GM12878 (cell line): ENCODE data around the gene FGF10. TPM values are rescaled to one million over a fixed set of nuclear protein-coding genes. Genes with fewer than 3 reads are reported as not detected.

Experiments
- ATAC-seq: fragments of 200-7000 bp; cut with Tn5 transposase; 3 replicates; pipeline ENCODE4 v1.9.1; 2020; ENCODE audit warnings: mild to moderate bottlenecking, moderate library complexity
- BruUV-seq: library from RNA; stranded (reverse); fragments of 400-500 nt; replicated peaks from 2 replicates; lab custom pipeline; 2021; lab: Mats Ljungman, UMichigan
- CTCF ChIA-PET: fragments of 300-600 bp; sonication (Branson Sonifier 250); formaldehyde crosslinking; extraction: SDS; loops from one replicate; lab custom pipeline; 2021; ENCODE audit warnings: inconsistent platforms; lab: Yijun Ruan, JAX
- POLR2A ChIA-PET: fragments of 350-600 bp; formaldehyde crosslinking; extraction: SDS; loops from one replicate; lab custom pipeline; 2021; ENCODE audit warnings: inconsistent platforms; lab: Charles Lee
- RAD21 ChIA-PET: fragments of 300-600 bp; sonication (Branson Sonifier 250); formaldehyde crosslinking; loops from one replicate; lab custom pipeline; 2023; ENCODE audit warnings: antibody characterized with exemption; ENCODE audit not compliant: unreplicated experiment; lab: Charles Lee
- SMC1A ChIA-PET: fragments of 300-600 bp; sonication (Branson Sonifier 250); formaldehyde crosslinking; loops from one replicate; lab custom pipeline; 2023; ENCODE audit not compliant: unreplicated experiment, uncharacterized antibody; lab: Charles Lee
- DNase-seq: peaks from one replicate; pipeline ENCODE4 v3.0.0-alpha.2; 2011; ENCODE audit warnings: low read depth, low spot score
- FAIRE-seq: peaks from 3 replicates; lab custom pipeline; 2011; peaks lifted over from hg19 to GRCh38; lab: Jason Lieb, UNC
- H2AFZ ChIP-seq: 2 replicates; pipeline ENCODE4 v1.6.0; 2011; ENCODE audit warnings: low read depth, low read length, control low read depth; ENCODE audit not compliant: control insufficient read depth
- H3K27ac ChIP-seq: 2 replicates; pipeline ENCODE4 v1.5.1; 2011; ENCODE audit warnings: control low read depth; ENCODE audit not compliant: control insufficient read depth, insufficient read depth
- H3K27me3 ChIP-seq, 2 experiments: replicated peaks in 1 of 2; 2 replicates each; pipeline versions ENCODE4 v1.6.0 to v1.6.1; 2011; ENCODE audit warnings: low read length in 1 of 2; ENCODE audit not compliant: control insufficient read depth in 2 of 2, insufficient read depth in 2 of 2
- H3K36me3 ChIP-seq, 2 experiments: 2 replicates each; pipeline ENCODE4 v1.5.1; 2011; ENCODE audit warnings: low read length in 1 of 2; ENCODE audit not compliant: control insufficient read depth in 2 of 2, insufficient read depth in 2 of 2
- H3K4me1 ChIP-seq: 2 replicates; pipeline ENCODE4 v1.6.1; 2011; ENCODE audit warnings: mild to moderate bottlenecking, low read length, moderate library complexity, mixed read lengths; ENCODE audit not compliant: control insufficient read depth, insufficient read depth
- H3K4me2 ChIP-seq: 2 replicates; pipeline ENCODE4 v1.6.0; 2011; ENCODE audit warnings: control low read depth; ENCODE audit not compliant: control insufficient read depth, insufficient read depth
- H3K4me3 ChIP-seq: fragments of 200-600 bp; sonication (generic); 2 replicates; pipeline ENCODE4 v1.5.1; 2016
- H3K79me2 ChIP-seq: 2 replicates; pipeline ENCODE4 v1.6.0; 2011; ENCODE audit warnings: low read length; ENCODE audit not compliant: control insufficient read depth, insufficient read depth
- H3K9ac ChIP-seq: 2 replicates; pipeline ENCODE4 v1.8.0; 2011; ENCODE audit warnings: low read length, control low read depth, mixed read lengths; ENCODE audit not compliant: control insufficient read depth, insufficient read depth
- H3K9me3 ChIP-seq: replicated peaks from 3 replicates; pipeline ENCODE4 v1.5.1; 2011; ENCODE audit warnings: mild to moderate bottlenecking, low read length; ENCODE audit not compliant: control insufficient read depth, insufficient read depth
- H4K20me1 ChIP-seq: 2 replicates; pipeline ENCODE4 v1.6.0; 2011; ENCODE audit not compliant: control insufficient read depth, insufficient read depth
- EGR1 ChIP-seq, 2 experiments: IDR thresholded peaks; 1 replicate in 1 of 2; 2 replicates in 1 of 2; pipeline ENCODE4 v1.6.1; 2011 to 2012; ENCODE audit warnings: low read depth in 2 of 2, low read length in 2 of 2, borderline replicate concordance in 1 of 2, mild to moderate bottlenecking in 1 of 2, moderate library complexity in 1 of 2
- HCFC1 ChIP-seq: fragments of 150-350 bp; IDR thresholded peaks from 2 replicates; pipeline ENCODE4 v1.6.1; 2014; ENCODE audit warnings: low read length
- KDM1A ChIP-seq: fragments of 200-600 bp; sonication (generic); IDR thresholded peaks from 2 replicates; pipeline ENCODE4 v1.6.1; 2016; ENCODE audit warnings: borderline replicate concordance
- NR2C1 ChIP-seq: fragments of 450-650 bp; IDR thresholded peaks from 2 replicates; pipeline ENCODE4 v1.6.1; 2017; ENCODE audit warnings: antibody characterized with exemption, mild to moderate bottlenecking, moderate library complexity
- RCOR1 ChIP-seq: conservative IDR thresholded peaks from 2 replicates; pipeline ENCODE4 v1.6.1; 2012; ENCODE audit warnings: low read depth, low read length, improper control_type of control experiment
- SREBF2 ChIP-seq: IDR thresholded peaks from 2 replicates; pipeline ENCODE4 v1.6.1; 2012; ENCODE audit warnings: mild to moderate bottlenecking, low read length
- WGBS: methylation state at CpG from one replicate; pipeline ENCODE4 v1.1.6; 2016; ENCODE audit warnings: low lambda C conversion rate; ENCODE audit not compliant: insufficient replicate concordance, insufficient coverage; ENCODE audit errors: missing lambda C conversion rate; 5-methylcytosine and 5-hydroxymethylcytosine counted together
- in situ Hi-C: fragments of 300-500 bp; cut with MboI; formaldehyde crosslinking; loops from 9 replicates; pipeline ENCODE4 v1.14.3; 2018; ENCODE audit warnings: mixed read lengths
- intact Hi-C: fragments of 100-400 bp; cut with micrococcal nuclease; formaldehyde crosslinking; loops from one replicate; pipeline ENCODE4 v1.14.2; 2022; ENCODE audit not compliant: unreplicated experiment
- polyA plus RNA-seq, 11 experiments: library from polyadenylated mRNA; depleted of rRNA in 4 of 11; unstranded in 6 of 11; stranded (reverse) in 5 of 11; fragments of >200 nt; fragmentation: Nextera tagmentation in 4 of 11; fragmentation: Illumina TruSeq in 1 of 11; extraction: Ambion mirVana in 4 of 11; extraction: Trizol in 1 of 11; gene quantifications; 1 replicate in 1 of 11; 2 replicates in 10 of 11; pipeline versions ENCODE4 v1.2.1 to v1.2.3, GENCODE V29; 2011 to 2016; ENCODE audit warnings: inconsistent platforms in 2 of 11, missing spikeins in 2 of 11, low read depth in 1 of 11
- total RNA-seq, 4 experiments: library from RNA; depleted of rRNA in 3 of 4; stranded (reverse); fragments of >200 nt in 3 of 4; fragmentation: Illumina TruSeq in 1 of 4; extraction: Trizol in 1 of 4; gene quantifications; 2 replicates each; pipeline versions ENCODE4 v1.2.1 to v1.2.3, GENCODE V29; 2013 to 2021
- TF ChIP-seq, protein P1 (sequence below): fragments of 450-650 bp; conservative IDR thresholded peaks from 2 replicates; pipeline ENCODE4 v1.6.1; 2017; ENCODE audit warnings: mild to moderate bottlenecking, moderate library complexity
- TF ChIP-seq, protein P2 (sequence below): IDR thresholded peaks from 2 replicates; pipeline ENCODE4 v1.6.1; 2012; ENCODE audit warnings: mild to moderate bottlenecking, low read depth, low read length
- TF ChIP-seq, protein P3 (sequence below): fragments of 450-650 bp; IDR thresholded peaks from 2 replicates; pipeline ENCODE4 v1.6.1; 2017; ENCODE audit warnings: antibody characterized with exemption, mild to moderate bottlenecking, moderate library complexity
- TF ChIP-seq, protein P4 (sequence below): fragments of 450-650 bp; IDR thresholded peaks from 2 replicates; pipeline ENCODE4 v1.6.1; 2017; ENCODE audit warnings: mild to moderate bottlenecking, low read depth, inconsistent platforms; ENCODE audit not compliant: poor library complexity, severe bottlenecking

FGF10 gene
- total and polyA plus RNA-seq, 10 of the 15 experiments (the other 5 are each of a cell fraction or from before 2014, with no cell fraction given), result not detected

DNA sequence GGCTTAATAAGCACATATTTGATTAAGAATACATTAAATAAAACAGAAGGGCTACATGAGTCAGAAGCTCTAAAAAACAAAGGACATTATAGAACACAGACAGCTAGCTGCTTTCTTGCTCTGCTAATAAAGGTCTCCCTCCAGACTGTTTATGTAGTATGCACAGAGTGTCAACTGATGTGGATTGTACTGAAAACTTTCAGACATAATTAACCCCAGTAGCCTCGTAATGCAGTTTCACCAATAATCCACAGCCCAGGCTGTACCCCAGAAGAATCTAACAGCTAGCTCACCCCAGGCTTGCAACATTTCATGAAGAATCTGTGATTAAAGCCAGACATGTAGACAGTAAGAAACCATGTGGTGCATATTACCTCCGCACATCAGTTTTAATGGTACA, 30.8 kb downstream of the FGF10 start:
- Histone ChIP-seq H4K20me1 (no peaks in the 10 kb centered on the region), H3K27me3 (no peaks in the 10 kb centered on the region), H3K4me2 (no peak overlapping the region), H3K9me3 (no peaks in the 10 kb centered on the region), H3K9ac (no peak overlapping the region)
- in situ Hi-C loops, result no loop called here
- TF ChIP-seq, protein P1, sequence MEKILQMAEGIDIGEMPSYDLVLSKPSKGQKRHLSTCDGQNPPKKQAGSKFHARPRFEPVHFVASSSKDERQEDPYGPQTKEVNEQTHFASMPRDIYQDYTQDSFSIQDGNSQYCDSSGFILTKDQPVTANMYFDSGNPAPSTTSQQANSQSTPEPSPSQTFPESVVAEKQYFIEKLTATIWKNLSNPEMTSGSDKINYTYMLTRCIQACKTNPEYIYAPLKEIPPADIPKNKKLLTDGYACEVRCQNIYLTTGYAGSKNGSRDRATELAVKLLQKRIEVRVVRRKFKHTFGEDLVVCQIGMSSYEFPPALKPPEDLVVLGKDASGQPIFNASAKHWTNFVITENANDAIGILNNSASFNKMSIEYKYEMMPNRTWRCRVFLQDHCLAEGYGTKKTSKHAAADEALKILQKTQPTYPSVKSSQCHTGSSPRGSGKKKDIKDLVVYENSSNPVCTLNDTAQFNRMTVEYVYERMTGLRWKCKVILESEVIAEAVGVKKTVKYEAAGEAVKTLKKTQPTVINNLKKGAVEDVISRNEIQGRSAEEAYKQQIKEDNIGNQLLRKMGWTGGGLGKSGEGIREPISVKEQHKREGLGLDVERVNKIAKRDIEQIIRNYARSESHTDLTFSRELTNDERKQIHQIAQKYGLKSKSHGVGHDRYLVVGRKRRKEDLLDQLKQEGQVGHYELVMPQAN, result no peak
- TF ChIP-seq, protein P2, sequence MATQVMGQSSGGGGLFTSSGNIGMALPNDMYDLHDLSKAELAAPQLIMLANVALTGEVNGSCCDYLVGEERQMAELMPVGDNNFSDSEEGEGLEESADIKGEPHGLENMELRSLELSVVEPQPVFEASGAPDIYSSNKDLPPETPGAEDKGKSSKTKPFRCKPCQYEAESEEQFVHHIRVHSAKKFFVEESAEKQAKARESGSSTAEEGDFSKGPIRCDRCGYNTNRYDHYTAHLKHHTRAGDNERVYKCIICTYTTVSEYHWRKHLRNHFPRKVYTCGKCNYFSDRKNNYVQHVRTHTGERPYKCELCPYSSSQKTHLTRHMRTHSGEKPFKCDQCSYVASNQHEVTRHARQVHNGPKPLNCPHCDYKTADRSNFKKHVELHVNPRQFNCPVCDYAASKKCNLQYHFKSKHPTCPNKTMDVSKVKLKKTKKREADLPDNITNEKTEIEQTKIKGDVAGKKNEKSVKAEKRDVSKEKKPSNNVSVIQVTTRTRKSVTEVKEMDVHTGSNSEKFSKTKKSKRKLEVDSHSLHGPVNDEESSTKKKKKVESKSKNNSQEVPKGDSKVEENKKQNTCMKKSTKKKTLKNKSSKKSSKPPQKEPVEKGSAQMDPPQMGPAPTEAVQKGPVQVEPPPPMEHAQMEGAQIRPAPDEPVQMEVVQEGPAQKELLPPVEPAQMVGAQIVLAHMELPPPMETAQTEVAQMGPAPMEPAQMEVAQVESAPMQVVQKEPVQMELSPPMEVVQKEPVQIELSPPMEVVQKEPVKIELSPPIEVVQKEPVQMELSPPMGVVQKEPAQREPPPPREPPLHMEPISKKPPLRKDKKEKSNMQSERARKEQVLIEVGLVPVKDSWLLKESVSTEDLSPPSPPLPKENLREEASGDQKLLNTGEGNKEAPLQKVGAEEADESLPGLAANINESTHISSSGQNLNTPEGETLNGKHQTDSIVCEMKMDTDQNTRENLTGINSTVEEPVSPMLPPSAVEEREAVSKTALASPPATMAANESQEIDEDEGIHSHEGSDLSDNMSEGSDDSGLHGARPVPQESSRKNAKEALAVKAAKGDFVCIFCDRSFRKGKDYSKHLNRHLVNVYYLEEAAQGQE, result no peak
- TF ChIP-seq SREBF2 (no peak), EGR1 (IDR thresholded peaks at IDR 0.05; ENCODE audit: borderline replicate concordance in 1 of 2, low read depth in 2 of 2, low read length in 2 of 2) (no peak), KDM1A (no peak), RCOR1 (no peak), NR2C1 (no peak), HCFC1 (no peak)
- TF ChIP-seq, protein P3, sequence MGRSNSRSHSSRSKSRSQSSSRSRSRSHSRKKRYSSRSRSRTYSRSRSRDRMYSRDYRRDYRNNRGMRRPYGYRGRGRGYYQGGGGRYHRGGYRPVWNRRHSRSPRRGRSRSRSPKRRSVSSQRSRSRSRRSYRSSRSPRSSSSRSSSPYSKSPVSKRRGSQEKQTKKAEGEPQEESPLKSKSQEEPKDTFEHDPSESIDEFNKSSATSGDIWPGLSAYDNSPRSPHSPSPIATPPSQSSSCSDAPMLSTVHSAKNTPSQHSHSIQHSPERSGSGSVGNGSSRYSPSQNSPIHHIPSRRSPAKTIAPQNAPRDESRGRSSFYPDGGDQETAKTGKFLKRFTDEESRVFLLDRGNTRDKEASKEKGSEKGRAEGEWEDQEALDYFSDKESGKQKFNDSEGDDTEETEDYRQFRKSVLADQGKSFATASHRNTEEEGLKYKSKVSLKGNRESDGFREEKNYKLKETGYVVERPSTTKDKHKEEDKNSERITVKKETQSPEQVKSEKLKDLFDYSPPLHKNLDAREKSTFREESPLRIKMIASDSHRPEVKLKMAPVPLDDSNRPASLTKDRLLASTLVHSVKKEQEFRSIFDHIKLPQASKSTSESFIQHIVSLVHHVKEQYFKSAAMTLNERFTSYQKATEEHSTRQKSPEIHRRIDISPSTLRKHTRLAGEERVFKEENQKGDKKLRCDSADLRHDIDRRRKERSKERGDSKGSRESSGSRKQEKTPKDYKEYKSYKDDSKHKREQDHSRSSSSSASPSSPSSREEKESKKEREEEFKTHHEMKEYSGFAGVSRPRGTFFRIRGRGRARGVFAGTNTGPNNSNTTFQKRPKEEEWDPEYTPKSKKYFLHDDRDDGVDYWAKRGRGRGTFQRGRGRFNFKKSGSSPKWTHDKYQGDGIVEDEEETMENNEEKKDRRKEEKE, result no peak
- TF ChIP-seq, protein P4, sequence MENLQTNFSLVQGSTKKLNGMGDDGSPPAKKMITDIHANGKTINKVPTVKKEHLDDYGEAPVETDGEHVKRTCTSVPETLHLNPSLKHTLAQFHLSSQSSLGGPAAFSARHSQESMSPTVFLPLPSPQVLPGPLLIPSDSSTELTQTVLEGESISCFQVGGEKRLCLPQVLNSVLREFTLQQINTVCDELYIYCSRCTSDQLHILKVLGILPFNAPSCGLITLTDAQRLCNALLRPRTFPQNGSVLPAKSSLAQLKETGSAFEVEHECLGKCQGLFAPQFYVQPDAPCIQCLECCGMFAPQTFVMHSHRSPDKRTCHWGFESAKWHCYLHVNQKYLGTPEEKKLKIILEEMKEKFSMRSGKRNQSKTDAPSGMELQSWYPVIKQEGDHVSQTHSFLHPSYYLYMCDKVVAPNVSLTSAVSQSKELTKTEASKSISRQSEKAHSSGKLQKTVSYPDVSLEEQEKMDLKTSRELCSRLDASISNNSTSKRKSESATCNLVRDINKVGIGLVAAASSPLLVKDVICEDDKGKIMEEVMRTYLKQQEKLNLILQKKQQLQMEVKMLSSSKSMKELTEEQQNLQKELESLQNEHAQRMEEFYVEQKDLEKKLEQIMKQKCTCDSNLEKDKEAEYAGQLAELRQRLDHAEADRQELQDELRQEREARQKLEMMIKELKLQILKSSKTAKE, result no peak
- TF ChIP-seq, all 136 proteins: peak for 0
- Histone ChIP-seq H3K4me1 (no peaks in the 10 kb centered on the region), H2AFZ (no peak overlapping the region), H3K36me3 (no peaks in the 10 kb centered on the region), H3K27ac (no peak overlapping the region), H3K79me2 (no peaks in the 10 kb centered on the region), H3K4me3 (no peak overlapping the region)
- no TSS peak for BruUV-seq
- 44% methylated on average over 2 of the region's 2 CpGs for WGBS
- ChIA-PET SMC1A (no interaction called here), CTCF (no interaction called here), POLR2A (no interaction called here), RAD21 (no interaction called here)
- FAIRE-seq (no peak), DNase-seq (no peak), ATAC-seq (no peak)
- intact Hi-C loops, result no loop called here
